ENCODE results near the gene SUSD2. TPM values are rescaled to one million over a fixed set of nuclear protein-coding genes. Genes with fewer than 3 reads are reported as not detected.

SUSD2 gene
- total and polyA plus RNA-seq, 2 experiments from 2014 or later = 9.7 to 10.8 TPM

DNA sequence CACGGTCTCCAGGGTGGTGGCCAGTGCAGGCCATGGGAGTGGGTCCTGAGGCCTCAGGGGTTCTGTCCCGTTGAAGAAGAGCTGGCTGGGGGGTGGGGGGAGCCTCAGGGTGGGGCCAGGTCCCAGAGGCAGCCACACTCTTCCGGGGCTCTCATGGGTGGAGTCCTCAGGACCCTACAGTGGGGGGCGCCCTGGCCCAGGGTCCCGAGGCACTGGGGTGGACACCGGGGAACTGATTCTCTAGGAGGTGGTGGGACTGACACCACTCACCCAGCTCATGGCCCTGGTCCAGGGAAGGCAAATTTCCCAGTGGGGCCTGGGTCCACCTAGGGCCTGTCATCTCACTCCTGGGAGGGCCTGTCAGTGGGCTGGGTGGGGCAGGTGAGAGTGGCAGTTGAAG is 50.8 kb downstream of the SUSD2 start:
- Histone ChIP-seq H3K9me3 (ENCODE audit: low read depth) (no peaks in the 10 kb centered on the region), H3K27ac (no peak overlapping the region), H3K79me2 (no peaks in the 10 kb centered on the region), H3K4me1 (ENCODE audit: insufficient read depth) (peaks cover 5% of the 10 kb centered on the region), H4K20me1 (ENCODE audit: insufficient read depth, poor library complexity, severe bottlenecking) (no peaks in the 10 kb centered on the region), H3K36me3 (replicated peaks; ENCODE audit: insufficient read depth, low read depth) (no peaks in the 10 kb centered on the region), H3K9me2 (replicated peaks; ENCODE audit: insufficient read depth) (no peaks in the 10 kb centered on the region), H2AFZ (no peak overlapping the region), H3K27me3 (no peaks in the 10 kb centered on the region), H3K4me3 (no peak overlapping the region), H3K4me2 (no peak overlapping the region)
- TF ChIP-seq EZH2 (IDR thresholded peaks at IDR 0.05; ENCODE audit: borderline replicate concordance) (no peak), EZH2phosphoT487 (IDR thresholded peaks at IDR 0.05; ENCODE audit: low read depth, severe bottlenecking, unreplicated experiment) (no peak)
- TF ChIP-seq, protein P1, sequence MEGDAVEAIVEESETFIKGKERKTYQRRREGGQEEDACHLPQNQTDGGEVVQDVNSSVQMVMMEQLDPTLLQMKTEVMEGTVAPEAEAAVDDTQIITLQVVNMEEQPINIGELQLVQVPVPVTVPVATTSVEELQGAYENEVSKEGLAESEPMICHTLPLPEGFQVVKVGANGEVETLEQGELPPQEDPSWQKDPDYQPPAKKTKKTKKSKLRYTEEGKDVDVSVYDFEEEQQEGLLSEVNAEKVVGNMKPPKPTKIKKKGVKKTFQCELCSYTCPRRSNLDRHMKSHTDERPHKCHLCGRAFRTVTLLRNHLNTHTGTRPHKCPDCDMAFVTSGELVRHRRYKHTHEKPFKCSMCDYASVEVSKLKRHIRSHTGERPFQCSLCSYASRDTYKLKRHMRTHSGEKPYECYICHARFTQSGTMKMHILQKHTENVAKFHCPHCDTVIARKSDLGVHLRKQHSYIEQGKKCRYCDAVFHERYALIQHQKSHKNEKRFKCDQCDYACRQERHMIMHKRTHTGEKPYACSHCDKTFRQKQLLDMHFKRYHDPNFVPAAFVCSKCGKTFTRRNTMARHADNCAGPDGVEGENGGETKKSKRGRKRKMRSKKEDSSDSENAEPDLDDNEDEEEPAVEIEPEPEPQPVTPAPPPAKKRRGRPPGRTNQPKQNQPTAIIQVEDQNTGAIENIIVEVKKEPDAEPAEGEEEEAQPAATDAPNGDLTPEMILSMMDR (IDR thresholded peaks at IDR 0.05; ENCODE audit: poor library complexity) = no peak
- no peak for DNase-seq (ENCODE audit: low spot score)
- WGBS (ENCODE audit: low lambda C conversion rate, missing lambda C conversion rate) = 100% methylated on average over 6 of the region's 6 CpGs

DNA sequence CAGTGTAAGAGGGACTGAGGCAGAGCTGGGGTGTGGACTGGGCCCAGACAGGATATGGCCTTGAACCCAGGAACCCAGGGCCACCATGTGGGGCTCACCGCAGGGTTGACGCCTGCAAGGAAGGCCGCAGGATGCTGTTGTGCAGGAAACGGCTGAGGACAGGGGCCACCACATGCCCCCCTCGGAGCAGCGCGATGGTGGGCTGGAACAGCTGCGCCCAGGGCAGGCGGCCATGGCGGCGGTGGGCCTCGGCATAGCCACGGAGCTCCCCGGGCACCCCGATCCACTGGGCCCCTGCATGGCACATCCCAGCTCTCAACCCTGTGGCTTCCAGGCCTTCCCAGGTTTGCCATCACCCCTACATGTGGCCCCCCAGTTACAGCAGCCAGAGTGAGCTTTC is 51.4 kb downstream of the SUSD2 start:
- over 99% methylated on average over 13 of the region's 15 CpGs for WGBS (ENCODE audit: low lambda C conversion rate, missing lambda C conversion rate)
- no peaks in the 10 kb centered on the region for H3K36me3 ChIP-seq (replicated peaks; ENCODE audit: insufficient read depth, low read depth)
- H3K27me3 ChIP-seq = no peaks in the 10 kb centered on the region
- no peaks in the 10 kb centered on the region for H3K9me2 ChIP-seq (replicated peaks; ENCODE audit: insufficient read depth)
- H4K20me1 ChIP-seq (ENCODE audit: insufficient read depth, poor library complexity, severe bottlenecking) = no peaks in the 10 kb centered on the region
- no peaks in the 10 kb centered on the region for H3K9me3 ChIP-seq (ENCODE audit: low read depth)
- H3K4me3 ChIP-seq = no peak overlapping the region
- H2AFZ ChIP-seq = no peak overlapping the region
- peaks cover 5% of the 10 kb centered on the region for H3K4me1 ChIP-seq (ENCODE audit: insufficient read depth)
- H3K27ac ChIP-seq = no peak overlapping the region
- no peak for DNase-seq (ENCODE audit: low spot score)
- H3K4me2 ChIP-seq = no peak overlapping the region
- no peaks in the 10 kb centered on the region for H3K79me2 ChIP-seq
- TF ChIP-seq EZH2phosphoT487 (IDR thresholded peaks at IDR 0.05; ENCODE audit: low read depth, severe bottlenecking, unreplicated experiment) (no peak), EZH2 (IDR thresholded peaks at IDR 0.05; ENCODE audit: borderline replicate concordance) (no peak)
- TF ChIP-seq, protein P1 (IDR thresholded peaks at IDR 0.05; ENCODE audit: poor library complexity) = no peak

DNA sequence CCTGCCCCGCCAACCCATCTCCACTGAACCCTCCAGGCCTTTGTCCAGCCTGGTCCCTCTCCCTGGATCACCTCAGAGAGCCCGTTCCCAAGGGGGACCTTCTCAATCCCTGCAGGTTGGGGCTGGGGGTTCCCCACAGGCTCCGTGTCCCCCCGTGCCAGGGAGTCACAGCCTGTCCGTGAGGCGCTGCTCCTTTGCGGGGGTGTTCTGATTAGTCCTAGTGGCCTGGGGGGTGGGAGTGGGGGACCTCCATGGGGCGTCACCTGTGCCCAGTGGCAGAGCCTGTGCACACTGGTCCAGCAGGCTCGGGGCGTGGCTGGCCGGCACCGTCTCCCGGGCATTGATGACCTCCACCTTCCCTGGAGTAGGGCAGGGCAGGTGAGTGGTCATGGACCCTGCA is 51.9 kb downstream of the SUSD2 start:
- no peaks in the 10 kb centered on the region for H3K79me2 ChIP-seq
- no peak overlapping the region for H3K27ac ChIP-seq
- WGBS (ENCODE audit: low lambda C conversion rate, missing lambda C conversion rate) = 99% methylated on average over 13 of the region's 13 CpGs
- H3K4me2 ChIP-seq = no peak overlapping the region
- TF ChIP-seq, protein P1 (IDR thresholded peaks at IDR 0.05; ENCODE audit: poor library complexity) = no peak
- no peak for TF ChIP-seq EZH2phosphoT487 (IDR thresholded peaks at IDR 0.05; ENCODE audit: low read depth, severe bottlenecking, unreplicated experiment)
- TF ChIP-seq EZH2 (IDR thresholded peaks at IDR 0.05; ENCODE audit: borderline replicate concordance) = no peak
- no peaks in the 10 kb centered on the region for H3K9me2 ChIP-seq (replicated peaks; ENCODE audit: insufficient read depth)
- H2AFZ ChIP-seq = no peak overlapping the region
- H3K4me1 ChIP-seq (ENCODE audit: insufficient read depth) = peaks cover 5% of the 10 kb centered on the region
- H3K9me3 ChIP-seq (ENCODE audit: low read depth) = no peaks in the 10 kb centered on the region
- no peaks in the 10 kb centered on the region for H3K27me3 ChIP-seq
- no peak overlapping the region for H3K4me3 ChIP-seq
- no peak for DNase-seq (ENCODE audit: low spot score)
- no peaks in the 10 kb centered on the region for H3K36me3 ChIP-seq (replicated peaks; ENCODE audit: insufficient read depth, low read depth)
- no peaks in the 10 kb centered on the region for H4K20me1 ChIP-seq (ENCODE audit: insufficient read depth, poor library complexity, severe bottlenecking)

DNA sequence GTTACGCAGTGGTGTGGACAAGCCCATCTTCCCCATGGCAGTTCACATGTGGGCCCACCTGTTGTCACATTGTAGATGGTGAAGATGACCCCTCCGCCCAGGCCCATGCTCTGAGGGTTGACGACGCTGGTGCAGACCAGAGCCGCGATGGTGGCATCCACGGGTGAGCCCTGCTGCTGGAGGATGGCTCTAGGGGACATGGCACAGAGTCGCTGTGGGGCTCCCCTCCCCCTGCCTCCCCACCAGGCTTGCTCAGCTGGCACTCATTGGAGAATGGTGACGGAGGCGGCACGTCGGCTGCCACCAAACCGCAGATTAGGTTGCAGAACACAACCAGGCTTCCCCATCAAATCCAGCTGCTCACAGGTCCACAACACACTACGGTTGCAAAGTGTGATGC is 52.5 kb downstream of the SUSD2 start:
- Histone ChIP-seq H3K4me1 (ENCODE audit: insufficient read depth) (peaks cover 5% of the 10 kb centered on the region), H2AFZ (no peak overlapping the region), H4K20me1 (ENCODE audit: insufficient read depth, poor library complexity, severe bottlenecking) (no peaks in the 10 kb centered on the region), H3K79me2 (no peaks in the 10 kb centered on the region), H3K9me3 (ENCODE audit: low read depth) (no peaks in the 10 kb centered on the region), H3K4me3 (no peak overlapping the region), H3K36me3 (replicated peaks; ENCODE audit: insufficient read depth, low read depth) (no peaks in the 10 kb centered on the region), H3K27ac (no peak overlapping the region), H3K27me3 (no peaks in the 10 kb centered on the region), H3K9me2 (replicated peaks; ENCODE audit: insufficient read depth) (no peaks in the 10 kb centered on the region), H3K4me2 (no peak overlapping the region)
- DNase-seq (ENCODE audit: low spot score) = no peak
- TF ChIP-seq, protein P1 (IDR thresholded peaks at IDR 0.05; ENCODE audit: poor library complexity) = no peak
- no peak for TF ChIP-seq EZH2 (IDR thresholded peaks at IDR 0.05; ENCODE audit: borderline replicate concordance)
- no peak for TF ChIP-seq EZH2phosphoT487 (IDR thresholded peaks at IDR 0.05; ENCODE audit: low read depth, severe bottlenecking, unreplicated experiment)
- 96% methylated on average over 14 of the region's 14 CpGs for WGBS (ENCODE audit: low lambda C conversion rate, missing lambda C conversion rate)
